NCI-H1417 (cell line): ENCODE results near the gene PIK3R3.
"Not testable (repeated sequence)": the region's sequence is repeated elsewhere in the genome, so short reads cannot be mapped to it uniquely, and the experiment has no call there.

Experiments used
- DNase-seq, 3 experiments: peaks; one replicate each; lab custom pipeline; 2025; lab: John Stamatoyannopoulos, UW

PIK3R3 gene

GRCh38 chr1:46065405-46065804 lies 67.0 kb downstream of the PIK3R3 start:
- no peak for DNase-seq

GRCh38 chr1:46064708-46065107 lies 67.7 kb downstream of the PIK3R3 start:
- DNase-seq: no peak

- no peak for DNase-seq
Observed at GRCh38 chr1:46062651-46063319, 69.6 kb downstream of the PIK3R3 start.

GRCh38 chr1:46061146-46061545 lies 71.3 kb downstream of the PIK3R3 start:
- no peak for DNase-seq

GRCh38 chr1:46058936-46059335 lies 73.5 kb downstream of the PIK3R3 start:
- no peak for DNase-seq

GRCh38 chr1:46057781-46058180 lies 74.6 kb downstream of the PIK3R3 start:
- no peak for DNase-seq

- DNase-seq: not testable (repeated sequence)
Observed at GRCh38 chr1:46057215-46057614, 75.2 kb downstream of the PIK3R3 start.

GRCh38 chr1:46056325-46056724 lies 76.1 kb downstream of the PIK3R3 start:
- DNase-seq: no peak

GRCh38 chr1:46053734-46054133 lies 78.7 kb downstream of the PIK3R3 start:
- peak in 1 of 3 experiments; percentile 81 for DNase-seq

GRCh38 chr1:46044116-46044515 lies 88.3 kb downstream of the PIK3R3 start:
- no peak for DNase-seq

GRCh38 chr1:46043458-46044017 lies 88.9 kb downstream of the PIK3R3 start:
- peak in 1 of 3 experiments; percentile 17 for DNase-seq

GRCh38 chr1:46041974-46042373 lies 90.5 kb downstream of the PIK3R3 start:
- DNase-seq: peak in 1 of 3 experiments; percentile 24

GRCh38 chr1:46041551-46041950 lies 90.9 kb downstream of the PIK3R3 start:
- peak in 1 of 3 experiments; percentile 37 for DNase-seq

GRCh38 chr1:46039571-46040052 lies 92.8 kb downstream of the PIK3R3 start:
- DNase-seq: no peak

GRCh38 chr1:46036894-46037839 lies 95.3 kb downstream of the PIK3R3 start:
- peak; percentile 64 to 82 (median 79) for DNase-seq

- no peak for DNase-seq
Observed at GRCh38 chr1:46034601-46035516, 97.6 kb downstream of the PIK3R3 start.

GRCh38 chr1:46030876-46031660 lies 101.4 kb downstream of the PIK3R3 start:
- DNase-seq: no peak

GRCh38 chr1:46030074-46030870 lies 102.2 kb downstream of the PIK3R3 start:
- no peak for DNase-seq

- DNase-seq: no peak
Observed at GRCh38 chr1:46027788-46028573, 104.4 kb downstream of the PIK3R3 start.
